GM19455 (cell line): ENCODE data around the gene CATSPER3.

Source experiments
- ATAC-seq: cut with Tn5 transposase; IDR thresholded peaks from one replicate; pipeline ENCODE4 v1.9.1; 2021; ENCODE audit not compliant: unreplicated experiment

The CATSPER3 gene

GRCh38 chr5:135057233-135057632 is 89.5 kb downstream of the CATSPER3 start:
- no peak for ATAC-seq

GRCh38 chr5:135058331-135058732 is 90.6 kb downstream of the CATSPER3 start:
- ATAC-seq: no peak

GRCh38 chr5:135059000-135059923 is 91.6 kb downstream of the CATSPER3 start:
- ATAC-seq: no peak

- ATAC-seq: no peak
Measured at GRCh38 chr5:135060021-135060420, 92.3 kb downstream of the CATSPER3 start.

GRCh38 chr5:135061001-135061400 is 93.3 kb downstream of the CATSPER3 start:
- no peak for ATAC-seq
